Ishikawa (cell line): ENCODE data around the gene TBC1D24.

Experiments
- EGR1 ChIP-seq: IDR thresholded peaks from 2 replicates; pipeline ENCODE4 v1.6.1; 2012
- EP300 ChIP-seq: IDR thresholded peaks from 2 replicates; pipeline ENCODE4 v1.6.1; 2012; ENCODE audit warnings: borderline replicate concordance
- RAD21 ChIP-seq: IDR thresholded peaks from 2 replicates; pipeline ENCODE4 v1.6.1; 2012; ENCODE audit warnings: low read depth
- REST ChIP-seq: IDR thresholded peaks from 2 replicates; pipeline ENCODE4 v1.6.1; 2012; ENCODE audit warnings: low read depth, mild to moderate bottlenecking
- TAF1 ChIP-seq: IDR thresholded peaks from 2 replicates; pipeline ENCODE4 v1.6.1; 2012; ENCODE audit warnings: low read depth, mild to moderate bottlenecking
- TEAD4 ChIP-seq: IDR thresholded peaks from 2 replicates; pipeline ENCODE4 v1.6.1; 2012
- USF1 ChIP-seq: IDR thresholded peaks from 2 replicates; pipeline ENCODE4 v1.6.1; 2012
- YY1 ChIP-seq: IDR thresholded peaks from 2 replicates; pipeline ENCODE4 v1.6.1; 2012; ENCODE audit warnings: low read depth
- TF ChIP-seq, protein P1 (sequence below): IDR thresholded peaks from 2 replicates; pipeline ENCODE4 v1.6.1; 2012

- TF ChIP-seq EP300 (no peak), YY1 (no peak), EGR1 (no peak), REST (no peak), TEAD4 (no peak), RAD21 (no peak), TAF1 (no peak), USF1 (no peak)
- TF ChIP-seq, protein P1, sequence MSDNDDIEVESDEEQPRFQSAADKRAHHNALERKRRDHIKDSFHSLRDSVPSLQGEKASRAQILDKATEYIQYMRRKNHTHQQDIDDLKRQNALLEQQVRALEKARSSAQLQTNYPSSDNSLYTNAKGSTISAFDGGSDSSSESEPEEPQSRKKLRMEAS = no peak
Observed at GRCh38 chr16:2481676-2482075, 6.7 kb downstream of the TBC1D24 start.
